ENCODE results near the gene DCST2. TPM values are rescaled to one million over a fixed set of nuclear protein-coding genes. Genes with fewer than 3 reads are reported as not detected.

Gene DCST2
- total and polyA plus RNA-seq, 2 of the 8 experiments (the other 6 are each of a cell fraction or from before 2014, with no cell fraction given): 0.43 to 2.1 TPM

DNA sequence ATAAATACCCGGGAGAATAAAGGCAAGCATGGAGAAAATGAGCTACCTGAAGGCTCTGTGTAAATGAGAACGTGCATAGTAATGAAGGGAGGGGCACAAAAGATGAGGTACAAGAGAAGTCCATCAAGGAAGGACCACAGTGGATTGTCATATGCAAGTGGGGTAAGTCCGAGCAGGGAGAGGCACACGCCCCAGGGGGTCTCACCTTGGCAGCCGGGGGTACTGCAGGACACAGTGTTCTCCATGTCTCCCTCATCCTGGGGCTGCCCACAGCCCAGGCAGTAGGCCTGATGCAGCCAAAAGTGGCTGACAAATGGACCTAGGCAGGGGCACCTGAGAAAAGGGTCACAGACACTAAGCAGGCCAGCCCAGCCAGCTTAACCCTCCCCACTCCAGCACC, 10.0 kb downstream of the DCST2 start (continued):
- TF ChIP-seq, protein P1, sequence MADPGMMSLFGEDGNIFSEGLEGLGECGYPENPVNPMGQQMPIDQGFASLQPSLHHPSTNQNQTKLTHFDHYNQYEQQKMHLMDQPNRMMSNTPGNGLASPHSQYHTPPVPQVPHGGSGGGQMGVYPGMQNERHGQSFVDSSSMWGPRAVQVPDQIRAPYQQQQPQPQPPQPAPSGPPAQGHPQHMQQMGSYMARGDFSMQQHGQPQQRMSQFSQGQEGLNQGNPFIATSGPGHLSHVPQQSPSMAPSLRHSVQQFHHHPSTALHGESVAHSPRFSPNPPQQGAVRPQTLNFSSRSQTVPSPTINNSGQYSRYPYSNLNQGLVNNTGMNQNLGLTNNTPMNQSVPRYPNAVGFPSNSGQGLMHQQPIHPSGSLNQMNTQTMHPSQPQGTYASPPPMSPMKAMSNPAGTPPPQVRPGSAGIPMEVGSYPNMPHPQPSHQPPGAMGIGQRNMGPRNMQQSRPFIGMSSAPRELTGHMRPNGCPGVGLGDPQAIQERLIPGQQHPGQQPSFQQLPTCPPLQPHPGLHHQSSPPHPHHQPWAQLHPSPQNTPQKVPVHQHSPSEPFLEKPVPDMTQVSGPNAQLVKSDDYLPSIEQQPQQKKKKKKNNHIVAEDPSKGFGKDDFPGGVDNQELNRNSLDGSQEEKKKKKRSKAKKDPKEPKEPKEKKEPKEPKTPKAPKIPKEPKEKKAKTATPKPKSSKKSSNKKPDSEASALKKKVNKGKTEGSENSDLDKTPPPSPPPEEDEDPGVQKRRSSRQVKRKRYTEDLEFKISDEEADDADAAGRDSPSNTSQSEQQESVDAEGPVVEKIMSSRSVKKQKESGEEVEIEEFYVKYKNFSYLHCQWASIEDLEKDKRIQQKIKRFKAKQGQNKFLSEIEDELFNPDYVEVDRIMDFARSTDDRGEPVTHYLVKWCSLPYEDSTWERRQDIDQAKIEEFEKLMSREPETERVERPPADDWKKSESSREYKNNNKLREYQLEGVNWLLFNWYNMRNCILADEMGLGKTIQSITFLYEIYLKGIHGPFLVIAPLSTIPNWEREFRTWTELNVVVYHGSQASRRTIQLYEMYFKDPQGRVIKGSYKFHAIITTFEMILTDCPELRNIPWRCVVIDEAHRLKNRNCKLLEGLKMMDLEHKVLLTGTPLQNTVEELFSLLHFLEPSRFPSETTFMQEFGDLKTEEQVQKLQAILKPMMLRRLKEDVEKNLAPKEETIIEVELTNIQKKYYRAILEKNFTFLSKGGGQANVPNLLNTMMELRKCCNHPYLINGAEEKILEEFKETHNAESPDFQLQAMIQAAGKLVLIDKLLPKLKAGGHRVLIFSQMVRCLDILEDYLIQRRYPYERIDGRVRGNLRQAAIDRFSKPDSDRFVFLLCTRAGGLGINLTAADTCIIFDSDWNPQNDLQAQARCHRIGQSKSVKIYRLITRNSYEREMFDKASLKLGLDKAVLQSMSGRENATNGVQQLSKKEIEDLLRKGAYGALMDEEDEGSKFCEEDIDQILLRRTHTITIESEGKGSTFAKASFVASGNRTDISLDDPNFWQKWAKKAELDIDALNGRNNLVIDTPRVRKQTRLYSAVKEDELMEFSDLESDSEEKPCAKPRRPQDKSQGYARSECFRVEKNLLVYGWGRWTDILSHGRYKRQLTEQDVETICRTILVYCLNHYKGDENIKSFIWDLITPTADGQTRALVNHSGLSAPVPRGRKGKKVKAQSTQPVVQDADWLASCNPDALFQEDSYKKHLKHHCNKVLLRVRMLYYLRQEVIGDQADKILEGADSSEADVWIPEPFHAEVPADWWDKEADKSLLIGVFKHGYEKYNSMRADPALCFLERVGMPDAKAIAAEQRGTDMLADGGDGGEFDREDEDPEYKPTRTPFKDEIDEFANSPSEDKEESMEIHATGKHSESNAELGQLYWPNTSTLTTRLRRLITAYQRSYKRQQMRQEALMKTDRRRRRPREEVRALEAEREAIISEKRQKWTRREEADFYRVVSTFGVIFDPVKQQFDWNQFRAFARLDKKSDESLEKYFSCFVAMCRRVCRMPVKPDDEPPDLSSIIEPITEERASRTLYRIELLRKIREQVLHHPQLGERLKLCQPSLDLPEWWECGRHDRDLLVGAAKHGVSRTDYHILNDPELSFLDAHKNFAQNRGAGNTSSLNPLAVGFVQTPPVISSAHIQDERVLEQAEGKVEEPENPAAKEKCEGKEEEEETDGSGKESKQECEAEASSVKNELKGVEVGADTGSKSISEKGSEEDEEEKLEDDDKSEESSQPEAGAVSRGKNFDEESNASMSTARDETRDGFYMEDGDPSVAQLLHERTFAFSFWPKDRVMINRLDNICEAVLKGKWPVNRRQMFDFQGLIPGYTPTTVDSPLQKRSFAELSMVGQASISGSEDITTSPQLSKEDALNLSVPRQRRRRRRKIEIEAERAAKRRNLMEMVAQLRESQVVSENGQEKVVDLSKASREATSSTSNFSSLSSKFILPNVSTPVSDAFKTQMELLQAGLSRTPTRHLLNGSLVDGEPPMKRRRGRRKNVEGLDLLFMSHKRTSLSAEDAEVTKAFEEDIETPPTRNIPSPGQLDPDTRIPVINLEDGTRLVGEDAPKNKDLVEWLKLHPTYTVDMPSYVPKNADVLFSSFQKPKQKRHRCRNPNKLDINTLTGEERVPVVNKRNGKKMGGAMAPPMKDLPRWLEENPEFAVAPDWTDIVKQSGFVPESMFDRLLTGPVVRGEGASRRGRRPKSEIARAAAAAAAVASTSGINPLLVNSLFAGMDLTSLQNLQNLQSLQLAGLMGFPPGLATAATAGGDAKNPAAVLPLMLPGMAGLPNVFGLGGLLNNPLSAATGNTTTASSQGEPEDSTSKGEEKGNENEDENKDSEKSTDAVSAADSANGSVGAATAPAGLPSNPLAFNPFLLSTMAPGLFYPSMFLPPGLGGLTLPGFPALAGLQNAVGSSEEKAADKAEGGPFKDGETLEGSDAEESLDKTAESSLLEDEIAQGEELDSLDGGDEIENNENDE (IDR thresholded peaks at IDR 0.05; ENCODE audit: insufficient replicate concordance, low read length): no peak
- TF ChIP-seq RFX5 (IDR thresholded peaks at IDR 0.05; ENCODE audit: borderline replicate concordance, low read depth, low read length) (no peak), CTBP2 (IDR thresholded peaks at IDR 0.05; ENCODE audit: borderline replicate concordance, insufficient read depth, insufficient read length, low read length) (no peak)

Measured in H1 (cell line).